Endothelial cell of umbilical vein (primary cell): ENCODE results near the gene MKNK1.

ENCODE experiments used
- CTCF ChIP-seq, 2 donors: IDR thresholded peaks; 1 replicate in 1 of 2; 2 replicates in 1 of 2; pipeline ENCODE4 v1.5.1; 2011; ENCODE audit warnings: low read length in 2 of 2, mild to moderate bottlenecking in 2 of 2, moderate library complexity in 2 of 2, control low read depth in 1 of 2, inconsistent platforms in 1 of 2, low read depth in 1 of 2; ENCODE audit not compliant: insufficient read depth in 1 of 2; ENCODE audit errors: extremely low read depth in 1 of 2
- EZH2 ChIP-seq: IDR thresholded peaks from 2 replicates; pipeline ENCODE4 v1.6.1; 2012; ENCODE audit warnings: borderline replicate concordance, low read depth, mild to moderate bottlenecking, moderate library complexity, low read length, inconsistent platforms; ENCODE audit not compliant: severe bottlenecking
- FOS ChIP-seq: IDR thresholded peaks from 2 replicates; pipeline ENCODE4 v1.6.1; 2011; ENCODE audit warnings: mild to moderate bottlenecking, low read length, moderate library complexity, borderline replicate concordance; ENCODE audit not compliant: insufficient read depth
- GATA2 ChIP-seq: IDR thresholded peaks from 2 replicates; pipeline ENCODE4 v1.7.0; 2011; ENCODE audit warnings: low read depth, mild to moderate bottlenecking, moderate library complexity, mixed read lengths, low read length; ENCODE audit not compliant: insufficient read length, insufficient read depth
- JUN ChIP-seq: IDR thresholded peaks from 2 replicates; pipeline ENCODE4 v1.6.1; 2011; ENCODE audit warnings: borderline replicate concordance, low read depth; ENCODE audit not compliant: insufficient read length, insufficient read depth
- MYC ChIP-seq: IDR thresholded peaks from one replicate; pipeline ENCODE4 v1.6.1; 2011; ENCODE audit warnings: mild to moderate bottlenecking, low read depth, low read length
- POLR2A ChIP-seq: IDR thresholded peaks from 2 replicates; pipeline ENCODE4 v1.6.1; 2012; ENCODE audit warnings: low read depth, mild to moderate bottlenecking, control low read depth, low read length
- POLR2AphosphoS5 ChIP-seq: IDR thresholded peaks from 2 replicates; pipeline ENCODE4 v1.6.1; 2012; ENCODE audit warnings: low read depth, mild to moderate bottlenecking, control low read depth, low read length, moderate library complexity; ENCODE audit not compliant: insufficient read depth
- TF ChIP-seq, protein P1 (sequence below): IDR thresholded peaks from 2 replicates; pipeline ENCODE4 v1.6.1; 2011; ENCODE audit not compliant: insufficient read depth, insufficient read length

DNA sequence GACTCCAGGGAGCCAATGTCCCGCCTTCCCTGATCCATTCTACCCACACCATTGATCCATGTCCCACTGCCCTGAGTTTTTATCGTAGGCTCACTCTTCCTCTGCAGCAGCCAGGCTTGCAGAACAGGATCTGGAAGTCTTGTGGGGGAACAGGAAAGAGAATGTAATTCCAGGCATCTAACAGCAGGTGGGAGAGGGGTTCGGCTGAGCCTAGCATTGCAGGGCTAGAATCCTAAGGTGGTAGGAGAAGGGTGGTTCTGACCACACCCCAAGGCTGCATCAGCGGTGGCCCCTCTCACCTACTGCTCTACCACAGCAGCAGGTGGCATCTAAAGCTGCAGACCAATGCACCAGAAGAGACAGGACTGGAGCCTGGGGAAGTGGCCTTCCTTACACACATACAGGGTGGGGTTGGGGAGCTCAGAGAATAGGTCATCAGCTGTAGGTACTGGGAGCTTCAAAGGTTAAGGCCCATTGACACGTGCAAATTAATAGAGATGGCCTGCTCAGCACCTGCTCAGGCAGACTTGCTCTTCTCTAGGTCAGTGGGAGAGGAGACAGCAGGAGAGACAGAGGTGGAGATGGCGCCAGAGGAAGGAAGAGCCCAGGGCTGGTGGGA lies 73.2 kb downstream of the MKNK1 start:
- TF ChIP-seq EZH2 (no peak), CTCF (IDR thresholded peaks at IDR 0.05; ENCODE audit: extremely low read depth in 1 of 2, insufficient read depth in 1 of 2, low read depth in 1 of 2, low read length in 2 of 2) (no peak), POLR2AphosphoS5 (no peak), POLR2A (no peak), FOS (no peak), MYC (no peak), GATA2 (no peak), JUN (no peak)
- TF ChIP-seq, protein P1, sequence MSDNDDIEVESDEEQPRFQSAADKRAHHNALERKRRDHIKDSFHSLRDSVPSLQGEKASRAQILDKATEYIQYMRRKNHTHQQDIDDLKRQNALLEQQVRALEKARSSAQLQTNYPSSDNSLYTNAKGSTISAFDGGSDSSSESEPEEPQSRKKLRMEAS, result no peak
